Activated CD8-positive, alpha-beta memory T cell treated with anti-CD3 and anti-CD28 coated beads, Interleukin-2, amount 50 U/mL, for 1 hour (primary cell): ENCODE results near the gene SYNE1.
"Not testable (repeated sequence)": the region's sequence is repeated elsewhere in the genome, so short reads cannot be mapped to it uniquely, and the experiment has no call there.

Experiments
- DNase-seq: peaks from one replicate; pipeline ENCODE4 v3.0.0-alpha.2; 2020; ENCODE audit errors: extremely low read depth

SYNE1 gene

GRCh38 chr6:152423216-152424103, 213.7 kb downstream of the SYNE1 start:
- no peak for DNase-seq

- DNase-seq: not testable (repeated sequence)
Measured at GRCh38 chr6:152421496-152421895, 215.7 kb downstream of the SYNE1 start.

- DNase-seq: no peak
Measured at GRCh38 chr6:152420696-152421095, 216.5 kb downstream of the SYNE1 start.

GRCh38 chr6:152418551-152418950, 218.6 kb downstream of the SYNE1 start:
- no peak for DNase-seq

GRCh38 chr6:152416652-152417051, 220.5 kb downstream of the SYNE1 start:
- DNase-seq: no peak

GRCh38 chr6:152404936-152405595, 232.1 kb downstream of the SYNE1 start:
- DNase-seq: no peak

- no peak for DNase-seq
Measured at GRCh38 chr6:152404086-152404857, 232.9 kb downstream of the SYNE1 start.

GRCh38 chr6:152402791-152403190, 234.4 kb downstream of the SYNE1 start:
- no peak for DNase-seq

- no peak for DNase-seq
Measured at GRCh38 chr6:152401978-152402377, 235.2 kb downstream of the SYNE1 start.

GRCh38 chr6:152399399-152399798, 237.8 kb downstream of the SYNE1 start:
- no peak for DNase-seq

GRCh38 chr6:152398993-152399392, 238.2 kb downstream of the SYNE1 start:
- no peak for DNase-seq

- DNase-seq: no peak
Measured at GRCh38 chr6:152398316-152398715, 238.8 kb downstream of the SYNE1 start.

- DNase-seq: no peak
Measured at GRCh38 chr6:152394303-152394702, 242.9 kb downstream of the SYNE1 start.

- no peak for DNase-seq
Measured at GRCh38 chr6:152391179-152391880, 245.8 kb downstream of the SYNE1 start.

- DNase-seq: no peak
Measured at GRCh38 chr6:152387091-152387490, 250.1 kb downstream of the SYNE1 start.

GRCh38 chr6:152386131-152386530, 251.0 kb downstream of the SYNE1 start:
- DNase-seq: no peak

GRCh38 chr6:152380993-152381898, 255.9 kb downstream of the SYNE1 start:
- DNase-seq: no peak

- no peak for DNase-seq
Measured at GRCh38 chr6:152380351-152380767, 256.8 kb downstream of the SYNE1 start.

- no peak for DNase-seq
Measured at GRCh38 chr6:152379423-152379822, 257.7 kb downstream of the SYNE1 start.

- no peak for DNase-seq
Measured at GRCh38 chr6:152378169-152378568, 259.0 kb downstream of the SYNE1 start.

- DNase-seq: no peak
Measured at GRCh38 chr6:152375197-152375596, 262.0 kb downstream of the SYNE1 start.
